Parathyroid adenoma (tissue), 2 donors: ENCODE measurements around the gene CBLN4.

Source experiments
- H2AFZ ChIP-seq: fragments of 300-600 bp; sonication (generic); one replicate; pipeline ENCODE4 v1.7.0; 2017; ENCODE audit warnings: antibody characterized with exemption, mild to moderate bottlenecking
- H3K27ac ChIP-seq: fragments of 300-600 bp; sonication (generic); one replicate; pipeline ENCODE4 v1.7.0; 2017
- H3K27me3 ChIP-seq: fragments of 300-600 bp; sonication (generic); one replicate; pipeline ENCODE4 v1.7.0; 2017; ENCODE audit warnings: low read length; ENCODE audit not compliant: control insufficient read depth, insufficient read depth
- H3K36me3 ChIP-seq: fragments of 300-600 bp; sonication (generic); one replicate; pipeline ENCODE4 v1.7.0; 2017; ENCODE audit warnings: low read length; ENCODE audit not compliant: control insufficient read depth, insufficient read depth
- H3K4me1 ChIP-seq: fragments of 300-600 bp; sonication (generic); one replicate; pipeline ENCODE4 v1.7.0; 2017; ENCODE audit warnings: control low read depth
- H3K4me2 ChIP-seq: fragments of 300-600 bp; sonication (generic); one replicate; pipeline ENCODE4 v1.7.0; 2017; ENCODE audit warnings: low read length
- H3K4me3 ChIP-seq: fragments of 300-600 bp; sonication (generic); one replicate; pipeline ENCODE4 v1.7.0; 2017; ENCODE audit warnings: low read depth, low read length
- H3K79me2 ChIP-seq: fragments of 300-600 bp; sonication (generic); one replicate; pipeline ENCODE4 v1.7.0; 2017; ENCODE audit warnings: control low read depth
- H3K9ac ChIP-seq: fragments of 300-600 bp; sonication (generic); one replicate; pipeline ENCODE4 v1.7.0; 2017; ENCODE audit warnings: mild to moderate bottlenecking
- H3K9me3 ChIP-seq: fragments of 300-600 bp; sonication (generic); one replicate; pipeline ENCODE4 v1.7.0; 2017; ENCODE audit warnings: low read length; ENCODE audit not compliant: control insufficient read depth
- CTCF ChIP-seq: fragments of 300-600 bp; sonication (generic); IDR thresholded peaks from one replicate; pipeline ENCODE4 v1.7.0; 2017; ENCODE audit warnings: antibody characterized with exemption, mild to moderate bottlenecking
- donor health status: primary hyperparathyroidism.

Gene CBLN4

GRCh38 chr20:55953201-55953600, 52.1 kb downstream of the CBLN4 start:
- Histone ChIP-seq H3K9me3 (no peaks in the 10 kb centered on the region), H3K4me2 (no peak overlapping the region), H3K36me3 (no peaks in the 10 kb centered on the region), H3K27me3 (no peaks in the 10 kb centered on the region), H3K79me2 (no peaks in the 10 kb centered on the region), H3K4me3 (no peak overlapping the region), H3K9ac (no peak overlapping the region), H3K4me1 (no peaks in the 10 kb centered on the region), H3K27ac (no peak overlapping the region), H2AFZ (no peak overlapping the region)
- TF ChIP-seq CTCF = no peak

- H2AFZ ChIP-seq = no peak overlapping the region
Measured at GRCh38 chr20:55947701-55948100, 57.6 kb downstream of the CBLN4 start.

More at GRCh38 chr20:55947701-55948100, 57.6 kb downstream of the CBLN4 start:
- Histone ChIP-seq H3K9ac (no peak overlapping the region), H3K4me1 (no peaks in the 10 kb centered on the region), H3K79me2 (no peaks in the 10 kb centered on the region), H3K36me3 (no peaks in the 10 kb centered on the region), H3K27ac (no peak overlapping the region), H3K9me3 (no peaks in the 10 kb centered on the region), H3K27me3 (no peaks in the 10 kb centered on the region), H3K4me3 (no peak overlapping the region), H3K4me2 (no peak overlapping the region)
- TF ChIP-seq CTCF = no peak
